ENCODE results near the gene ZNF532.

The ZNF532 gene

DNA sequence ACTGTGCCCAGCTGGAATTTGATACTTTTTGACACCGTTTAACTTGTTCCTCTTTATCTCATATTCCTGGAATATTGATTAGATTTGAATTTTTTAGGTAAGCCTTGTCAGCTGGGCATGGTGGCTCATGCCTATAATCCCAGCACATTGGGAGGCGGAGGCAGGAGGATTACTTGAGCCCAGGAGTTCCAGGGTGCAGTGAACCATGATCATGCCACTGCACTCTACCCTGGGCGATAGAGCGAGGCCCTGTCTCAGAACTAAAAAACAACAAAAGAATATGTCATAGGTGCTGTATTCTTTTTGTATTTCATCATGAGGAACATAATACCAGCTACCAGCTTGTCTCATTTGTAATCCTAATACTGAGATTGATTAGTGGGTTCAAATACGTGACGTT lies 90.3 kb downstream of the ZNF532 start:
- TF ChIP-seq, protein P1, sequence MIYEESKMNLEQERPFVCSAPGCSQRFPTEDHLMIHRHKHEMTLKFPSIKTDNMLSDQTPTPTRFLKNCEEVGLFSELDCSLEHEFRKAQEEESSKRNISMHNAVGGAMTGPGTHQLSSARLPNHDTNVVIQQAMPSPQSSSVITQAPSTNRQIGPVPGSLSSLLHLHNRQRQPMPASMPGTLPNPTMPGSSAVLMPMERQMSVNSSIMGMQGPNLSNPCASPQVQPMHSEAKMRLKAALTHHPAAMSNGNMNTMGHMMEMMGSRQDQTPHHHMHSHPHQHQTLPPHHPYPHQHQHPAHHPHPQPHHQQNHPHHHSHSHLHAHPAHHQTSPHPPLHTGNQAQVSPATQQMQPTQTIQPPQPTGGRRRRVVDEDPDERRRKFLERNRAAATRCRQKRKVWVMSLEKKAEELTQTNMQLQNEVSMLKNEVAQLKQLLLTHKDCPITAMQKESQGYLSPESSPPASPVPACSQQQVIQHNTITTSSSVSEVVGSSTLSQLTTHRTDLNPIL (CRISPR knock-in tag; IDR thresholded peaks at IDR 0.05; ENCODE audit: low read depth) = no peak
- TF ChIP-seq, protein P2, sequence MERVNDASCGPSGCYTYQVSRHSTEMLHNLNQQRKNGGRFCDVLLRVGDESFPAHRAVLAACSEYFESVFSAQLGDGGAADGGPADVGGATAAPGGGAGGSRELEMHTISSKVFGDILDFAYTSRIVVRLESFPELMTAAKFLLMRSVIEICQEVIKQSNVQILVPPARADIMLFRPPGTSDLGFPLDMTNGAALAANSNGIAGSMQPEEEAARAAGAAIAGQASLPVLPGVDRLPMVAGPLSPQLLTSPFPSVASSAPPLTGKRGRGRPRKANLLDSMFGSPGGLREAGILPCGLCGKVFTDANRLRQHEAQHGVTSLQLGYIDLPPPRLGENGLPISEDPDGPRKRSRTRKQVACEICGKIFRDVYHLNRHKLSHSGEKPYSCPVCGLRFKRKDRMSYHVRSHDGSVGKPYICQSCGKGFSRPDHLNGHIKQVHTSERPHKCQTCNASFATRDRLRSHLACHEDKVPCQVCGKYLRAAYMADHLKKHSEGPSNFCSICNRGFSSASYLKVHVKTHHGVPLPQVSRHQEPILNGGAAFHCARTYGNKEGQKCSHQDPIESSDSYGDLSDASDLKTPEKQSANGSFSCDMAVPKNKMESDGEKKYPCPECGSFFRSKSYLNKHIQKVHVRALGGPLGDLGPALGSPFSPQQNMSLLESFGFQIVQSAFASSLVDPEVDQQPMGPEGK (CRISPR knock-in tag; IDR thresholded peaks at IDR 0.05; ENCODE audit: borderline replicate concordance) = no peak
- no peak for TF ChIP-seq ZC3H10 (CRISPR knock-in tag; IDR thresholded peaks at IDR 0.05)
- no peak for TF ChIP-seq GLIS3 (CRISPR knock-in tag; IDR thresholded peaks at IDR 0.05)
- TF ChIP-seq, protein P3, sequence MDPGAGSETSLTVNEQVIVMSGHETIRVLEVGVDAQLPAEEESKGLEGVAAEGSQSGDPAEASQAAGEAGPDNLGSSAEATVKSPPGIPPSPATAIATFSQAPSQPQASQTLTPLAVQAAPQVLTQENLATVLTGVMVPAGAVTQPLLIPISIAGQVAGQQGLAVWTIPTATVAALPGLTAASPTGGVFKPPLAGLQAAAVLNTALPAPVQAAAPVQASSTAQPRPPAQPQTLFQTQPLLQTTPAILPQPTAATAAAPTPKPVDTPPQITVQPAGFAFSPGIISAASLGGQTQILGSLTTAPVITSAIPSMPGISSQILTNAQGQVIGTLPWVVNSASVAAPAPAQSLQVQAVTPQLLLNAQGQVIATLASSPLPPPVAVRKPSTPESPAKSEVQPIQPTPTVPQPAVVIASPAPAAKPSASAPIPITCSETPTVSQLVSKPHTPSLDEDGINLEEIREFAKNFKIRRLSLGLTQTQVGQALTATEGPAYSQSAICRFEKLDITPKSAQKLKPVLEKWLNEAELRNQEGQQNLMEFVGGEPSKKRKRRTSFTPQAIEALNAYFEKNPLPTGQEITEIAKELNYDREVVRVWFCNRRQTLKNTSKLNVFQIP (CRISPR knock-in tag; IDR thresholded peaks at IDR 0.05; ENCODE audit: borderline replicate concordance, low read depth) = no peak
- no peak for TF ChIP-seq ISL1 (CRISPR knock-in tag; IDR thresholded peaks at IDR 0.05)
- TF ChIP-seq TCF4 (CRISPR knock-in tag; IDR thresholded peaks at IDR 0.05; ENCODE audit: borderline replicate concordance) = no peak
- TF ChIP-seq CSDC2 (CRISPR knock-in tag; IDR thresholded peaks at IDR 0.05) = no peak
- TF ChIP-seq, protein P4, sequence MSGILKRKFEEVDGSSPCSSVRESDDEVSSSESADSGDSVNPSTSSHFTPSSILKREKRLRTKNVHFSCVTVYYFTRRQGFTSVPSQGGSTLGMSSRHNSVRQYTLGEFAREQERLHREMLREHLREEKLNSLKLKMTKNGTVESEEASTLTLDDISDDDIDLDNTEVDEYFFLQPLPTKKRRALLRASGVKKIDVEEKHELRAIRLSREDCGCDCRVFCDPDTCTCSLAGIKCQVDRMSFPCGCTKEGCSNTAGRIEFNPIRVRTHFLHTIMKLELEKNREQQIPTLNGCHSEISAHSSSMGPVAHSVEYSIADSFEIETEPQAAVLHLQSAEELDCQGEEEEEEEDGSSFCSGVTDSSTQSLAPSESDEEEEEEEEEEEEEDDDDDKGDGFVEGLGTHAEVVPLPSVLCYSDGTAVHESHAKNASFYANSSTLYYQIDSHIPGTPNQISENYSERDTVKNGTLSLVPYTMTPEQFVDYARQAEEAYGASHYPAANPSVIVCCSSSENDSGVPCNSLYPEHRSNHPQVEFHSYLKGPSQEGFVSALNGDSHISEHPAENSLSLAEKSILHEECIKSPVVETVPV (CRISPR knock-in tag; IDR thresholded peaks at IDR 0.05) = no peak

DNA sequence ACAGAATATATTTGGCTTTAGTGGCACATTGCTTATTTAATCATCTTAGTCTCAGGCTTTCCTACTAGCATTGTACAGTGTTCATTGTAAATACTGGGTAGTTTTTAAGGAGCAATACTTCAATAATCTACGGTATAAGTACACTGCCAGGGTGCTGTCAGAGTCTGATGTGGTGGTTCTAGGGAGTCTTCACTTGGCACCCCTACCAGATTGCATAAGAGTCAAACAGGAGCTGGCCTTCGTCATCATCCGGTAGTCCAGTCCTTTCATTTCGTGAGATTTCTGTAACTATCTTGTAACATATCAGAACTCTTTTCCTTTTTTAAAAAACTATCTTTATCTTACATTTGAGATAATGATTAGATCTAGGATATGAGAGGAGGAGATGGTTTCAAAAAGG lies 91.1 kb downstream of the ZNF532 start:
- no peak for ATAC-seq
- no peak for TF ChIP-seq ARNTL (CRISPR knock-in tag; IDR thresholded peaks at IDR 0.05; ENCODE audit: borderline replicate concordance, low read depth)

More for the DNA sequence above, 90.3 kb downstream of the ZNF532 start:
- no peak for ATAC-seq

DNA sequence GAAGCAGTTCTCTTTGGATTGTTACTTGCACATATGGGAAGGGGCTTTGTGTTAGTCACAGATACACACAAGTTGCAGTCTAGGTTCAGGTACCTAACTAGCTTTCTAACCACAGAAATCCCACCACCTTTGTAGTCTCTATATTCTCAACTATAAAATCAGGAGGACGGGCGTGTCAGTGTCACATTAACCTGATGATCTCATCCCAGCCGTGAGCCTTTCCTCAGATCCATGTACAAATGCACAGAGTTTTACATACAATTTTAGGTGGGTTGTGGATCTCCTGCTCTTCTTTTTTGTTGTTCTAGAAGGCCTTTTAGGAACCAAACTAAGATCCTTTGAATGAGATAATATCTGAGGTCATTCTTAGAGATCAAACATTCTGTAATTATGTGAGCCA lies 94.0 kb downstream of the ZNF532 start:
- ATAC-seq = no peak
- TF ChIP-seq TOX (CRISPR knock-in tag; IDR thresholded peaks at IDR 0.05; ENCODE audit: borderline replicate concordance) = no peak

DNA sequence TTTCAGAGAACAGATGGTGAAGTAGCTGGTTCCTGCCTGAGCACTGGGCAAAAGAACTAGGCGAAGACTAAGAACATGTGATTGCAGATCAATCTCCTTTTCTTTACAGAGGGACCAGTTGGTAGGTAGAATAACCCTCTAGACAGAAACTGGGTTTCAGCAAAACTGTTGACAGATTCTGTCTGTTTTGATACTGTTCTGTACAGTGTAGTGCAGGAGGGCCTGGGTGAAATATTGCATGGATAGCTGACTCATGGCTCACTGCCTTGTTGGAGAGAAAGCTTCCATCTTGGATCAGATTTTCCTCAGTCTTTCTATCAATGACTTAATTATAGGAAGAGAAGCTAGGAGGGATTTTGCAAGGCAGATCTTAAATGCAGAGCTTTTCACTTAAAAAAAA lies 95.8 kb downstream of the ZNF532 start:
- no peak for ATAC-seq
- TF ChIP-seq ZNF8 (CRISPR knock-in tag; IDR thresholded peaks at IDR 0.05) (no peak), TOX (CRISPR knock-in tag; IDR thresholded peaks at IDR 0.05; ENCODE audit: borderline replicate concordance) (no peak), ARNTL (CRISPR knock-in tag; IDR thresholded peaks at IDR 0.05; ENCODE audit: borderline replicate concordance, low read depth) (no peak), ZFP3 (CRISPR knock-in tag; IDR thresholded peaks at IDR 0.05) (no peak), ISL1 (CRISPR knock-in tag; IDR thresholded peaks at IDR 0.05) (no peak), ZC3H10 (CRISPR knock-in tag; IDR thresholded peaks at IDR 0.05) (no peak), TCF4 (CRISPR knock-in tag; IDR thresholded peaks at IDR 0.05; ENCODE audit: borderline replicate concordance) (no peak), ZNF565 (CRISPR knock-in tag; conservative IDR thresholded peaks at IDR 0.05; ENCODE audit: low read depth) (no peak), ZFP30 (CRISPR knock-in tag; IDR thresholded peaks at IDR 0.05) (no peak), BACH2 (CRISPR knock-in tag; IDR thresholded peaks at IDR 0.05; ENCODE audit: borderline replicate concordance) (no peak), PPARA (CRISPR knock-in tag; IDR thresholded peaks at IDR 0.05; ENCODE audit: borderline replicate concordance) (no peak), ZNF70 (CRISPR knock-in tag; IDR thresholded peaks at IDR 0.05) (no peak)
- TF ChIP-seq, protein P2 (CRISPR knock-in tag; IDR thresholded peaks at IDR 0.05; ENCODE audit: borderline replicate concordance) = no peak
- TF ChIP-seq, protein P1 (CRISPR knock-in tag; IDR thresholded peaks at IDR 0.05; ENCODE audit: low read depth) = no peak

All from SK-N-SH treated with all-trans-retinoic acid at 6 μM for 48 hours (cell line).